Measurements from ENCODE around the gene TRIB2.

TRIB2 gene

DNA sequence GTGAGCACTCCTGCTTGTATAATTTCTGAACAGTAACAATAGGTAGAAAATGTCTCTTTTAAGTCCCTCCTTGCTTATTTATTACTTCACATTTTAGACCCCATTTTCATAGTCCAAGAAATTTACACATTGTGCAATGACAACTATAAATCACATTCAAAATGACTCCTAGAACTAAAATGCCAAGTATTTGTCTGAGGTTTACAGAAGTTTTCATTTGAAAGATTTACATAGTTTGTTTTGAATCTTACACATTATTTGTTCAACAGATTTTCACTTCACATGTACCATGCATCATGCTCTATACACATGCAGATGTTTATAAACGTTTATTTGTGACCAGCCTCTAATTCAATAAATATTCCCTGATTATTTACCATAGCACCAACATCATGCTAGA lies 15.7 kb upstream of the TRIB2 start:
- DNase-seq, result peak; percentile 60

DNA sequence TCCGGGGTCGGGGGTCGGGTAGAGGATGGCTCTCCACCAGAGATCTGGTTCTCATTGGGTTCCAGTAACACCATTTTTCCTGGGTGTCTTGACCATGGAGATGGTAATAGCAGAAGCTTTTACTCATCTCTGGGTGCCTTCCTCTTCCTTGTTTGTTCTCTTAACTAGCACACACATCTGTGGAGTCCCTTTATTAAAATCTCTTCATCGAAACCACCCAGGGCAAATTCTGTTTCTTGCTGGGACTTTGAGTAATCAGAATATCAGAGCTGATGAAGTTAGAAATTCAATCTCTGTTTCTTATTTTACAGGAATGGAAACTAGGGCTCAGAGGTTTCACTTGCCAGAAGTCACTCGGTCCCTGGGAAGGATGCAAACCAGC lies 15.0 kb upstream of the TRIB2 start:
- DNase-seq, result no peak

DNA sequence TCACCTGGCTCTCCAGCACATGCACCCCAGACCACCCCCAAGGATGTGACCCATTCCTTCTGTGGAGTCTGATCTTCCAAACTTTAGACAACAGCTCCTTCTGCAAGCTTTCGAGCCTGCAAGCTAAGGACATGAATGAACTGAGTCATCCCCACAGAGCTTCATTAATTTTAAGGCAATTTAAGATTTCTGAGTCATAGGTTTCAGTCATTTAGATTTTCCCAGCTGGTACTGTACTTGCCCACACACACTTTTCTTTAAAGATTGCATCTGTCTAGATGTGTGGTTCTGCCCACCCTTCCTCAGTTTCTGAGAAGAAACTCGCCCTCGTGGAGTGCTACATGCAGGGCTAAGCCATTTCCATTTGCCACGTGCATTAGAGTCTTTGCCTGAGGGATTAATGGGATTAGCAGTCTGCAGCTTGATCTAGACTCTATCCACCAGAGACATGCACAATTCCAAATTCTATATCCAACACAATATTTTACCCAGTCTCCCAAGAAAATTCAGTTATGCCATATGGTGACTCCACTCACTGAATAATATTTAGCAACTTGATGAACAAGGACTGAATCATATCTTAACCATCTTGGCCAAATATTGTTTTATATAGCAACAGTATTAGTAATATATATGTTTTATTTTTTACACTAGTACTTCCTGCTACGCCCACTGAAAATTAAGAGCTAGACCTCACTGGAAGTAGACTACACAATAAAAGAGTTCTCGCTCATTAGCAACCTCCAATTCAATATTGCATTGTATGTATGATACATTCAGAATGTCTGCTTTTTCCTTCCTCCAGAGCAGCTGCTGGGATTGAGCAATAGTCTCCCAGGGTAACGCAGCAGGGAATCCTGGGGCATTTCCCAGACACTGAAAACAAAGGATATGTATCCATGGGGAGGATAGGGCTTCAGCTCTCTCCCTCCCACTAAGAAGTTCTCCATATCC lies 14.3 kb upstream of the TRIB2 start:
- peak; percentile 94 for DNase-seq

DNA sequence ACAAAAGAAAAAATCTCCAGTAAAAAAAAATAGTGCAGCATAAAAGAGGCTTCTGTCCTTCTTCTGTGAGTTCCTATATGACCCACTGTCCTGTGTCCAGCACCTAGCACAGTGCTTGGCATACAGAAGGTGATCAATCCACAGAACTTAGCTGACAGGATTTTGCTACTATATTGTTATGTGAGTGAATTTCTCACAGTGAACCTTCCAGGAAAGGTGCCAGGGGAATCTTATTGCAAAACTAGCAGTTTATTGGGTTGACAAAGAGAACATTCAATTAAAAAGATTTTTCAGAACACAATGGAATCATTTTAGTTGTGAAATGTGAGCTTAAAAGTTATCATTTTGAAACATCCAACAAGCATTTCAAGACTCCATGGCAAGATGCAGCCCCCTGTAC lies 12.4 kb upstream of the TRIB2 start:
- no peak for DNase-seq

DNA sequence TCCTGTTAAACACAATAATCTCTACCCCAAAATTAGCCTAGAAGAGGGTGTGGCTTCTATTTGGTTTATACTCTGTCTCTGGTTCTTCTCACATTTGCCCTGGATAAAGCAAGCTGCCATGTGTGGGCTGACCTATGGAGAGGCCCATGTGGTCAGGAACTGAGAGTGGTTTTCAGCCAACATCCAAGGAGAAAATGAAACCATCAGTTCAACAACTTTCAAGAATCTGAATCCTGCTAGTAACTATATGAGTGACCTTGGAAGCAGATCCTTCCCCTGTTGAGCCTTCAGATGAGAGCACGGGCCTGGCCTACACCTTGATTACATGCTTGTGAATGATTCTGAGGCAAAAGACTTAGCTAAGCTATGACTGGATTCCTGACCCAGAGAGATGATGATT lies 11.5 kb upstream of the TRIB2 start:
- DNase-seq, result no peak

- no peak for DNase-seq
Observed at GRCh38 chr2:12705742-12706141, 11.0 kb upstream of the TRIB2 start.

GRCh38 chr2:12708508-12709206 lies 8.1 kb upstream of the TRIB2 start:
- no peak for DNase-seq

DNA sequence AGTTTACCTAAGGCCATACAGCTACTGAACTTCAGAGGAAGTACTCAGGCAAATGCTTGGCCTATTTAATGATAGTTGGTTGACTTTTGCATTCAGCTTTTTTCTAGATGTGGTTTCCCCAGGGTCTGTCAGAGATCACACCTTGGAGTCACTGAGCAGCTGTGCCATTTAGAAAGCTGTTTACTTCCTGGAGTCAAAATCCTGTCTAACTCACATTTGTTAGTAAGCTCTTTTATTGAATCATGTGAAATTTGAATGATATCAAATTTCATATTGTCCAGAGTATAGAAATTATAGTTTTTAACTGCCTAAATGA lies 7.6 kb upstream of the TRIB2 start:
- DNase-seq, result no peak

- no peak for DNase-seq
Observed at GRCh38 chr2:12710301-12710700, 6.4 kb upstream of the TRIB2 start.

DNA sequence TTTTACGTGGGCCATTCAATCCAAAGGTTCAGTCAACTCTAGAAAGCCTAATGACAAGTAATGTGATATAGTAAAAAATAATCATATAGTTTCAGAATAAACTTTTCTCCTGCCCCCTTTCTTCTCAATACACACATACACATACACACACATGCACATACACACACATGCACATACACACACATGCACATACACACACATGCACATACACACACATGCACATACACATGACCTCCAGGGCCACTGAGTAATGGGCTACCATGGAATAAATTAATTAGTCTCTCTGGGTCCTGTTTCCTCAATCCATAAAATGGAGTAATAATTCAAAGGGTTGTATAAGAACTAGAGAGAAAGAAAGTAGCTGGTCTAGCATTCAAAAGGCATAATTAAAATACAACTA lies 5.4 kb upstream of the TRIB2 start:
- no peak for DNase-seq

GRCh38 chr2:12712881-12713280 lies 3.9 kb upstream of the TRIB2 start:
- DNase-seq, result peak; percentile 39

DNA sequence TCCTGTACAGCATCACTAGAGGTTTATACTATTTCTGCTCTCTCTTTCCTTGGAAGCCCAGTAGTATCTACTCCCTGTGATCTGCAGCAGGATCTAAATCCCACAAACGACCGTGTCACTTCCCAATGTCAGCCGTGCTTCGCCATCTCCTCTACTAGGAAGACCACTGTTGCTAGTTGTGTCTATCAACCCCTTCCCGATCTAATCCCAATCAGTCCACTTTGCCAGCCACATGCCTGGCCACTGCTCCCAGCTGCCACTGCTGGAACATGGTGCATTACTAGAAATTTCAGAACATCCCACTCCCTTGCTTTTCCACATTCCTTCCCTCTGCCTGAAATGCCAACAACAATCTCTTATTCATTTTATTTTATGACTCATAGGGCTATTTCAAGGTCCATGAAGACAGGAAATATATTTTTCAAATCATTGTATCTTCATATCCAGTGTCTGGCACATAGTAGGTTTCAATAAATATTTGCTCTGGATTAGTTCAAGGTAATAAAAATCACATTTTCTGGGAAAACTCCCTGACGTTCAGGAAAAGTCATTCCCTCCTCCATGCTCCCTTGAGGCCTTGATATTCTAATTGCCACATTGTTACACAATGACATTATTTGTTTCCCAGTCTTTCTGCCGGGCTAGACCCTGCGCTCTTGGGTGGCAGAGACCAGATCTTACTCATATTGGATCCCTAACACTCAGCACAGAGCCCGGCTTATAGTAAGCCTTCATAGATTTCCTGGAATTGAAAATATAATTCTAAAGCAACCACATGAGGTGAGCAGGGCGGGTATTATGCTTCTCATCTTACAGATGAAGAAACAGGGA lies 2.1 kb upstream of the TRIB2 start:
- peak; percentile 47 for DNase-seq

DNA sequence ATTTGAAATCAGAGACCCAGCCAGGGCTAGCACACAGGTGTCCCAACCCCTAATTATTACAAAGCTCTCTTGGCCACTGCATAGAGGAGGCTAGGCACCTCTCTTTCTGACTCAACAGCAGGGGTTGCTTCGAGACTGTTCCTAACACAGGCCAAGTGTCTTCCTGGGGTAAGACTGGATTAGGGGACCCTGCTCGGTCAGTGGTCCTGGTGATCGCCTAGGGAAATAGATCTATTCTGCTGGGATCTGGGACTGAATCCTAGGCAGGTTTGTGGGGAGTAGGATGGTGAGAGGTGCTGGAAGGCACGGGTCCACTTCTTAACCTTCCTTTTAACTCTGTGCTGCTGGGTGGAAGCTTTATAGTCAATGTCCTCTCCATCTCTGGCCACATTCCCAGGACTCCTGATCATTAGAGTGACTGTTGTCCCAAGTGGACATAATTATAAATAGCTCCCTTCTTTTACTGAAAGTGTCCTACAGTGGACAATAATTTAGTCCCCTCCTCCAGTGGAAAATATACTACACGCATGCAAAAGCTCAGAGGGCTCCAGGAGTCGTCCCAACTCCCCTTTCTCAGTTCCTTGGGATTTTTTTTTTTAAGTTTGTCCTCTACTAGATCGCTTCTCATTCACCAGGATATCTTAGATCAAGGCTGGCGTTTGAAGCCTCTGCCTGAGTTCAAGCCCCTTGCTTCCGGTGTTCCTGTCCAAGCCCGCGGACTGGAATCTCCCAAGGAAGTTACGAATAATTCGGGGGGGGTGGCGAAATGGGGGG lies 1.3 kb upstream of the TRIB2 start:
- DNase-seq, result no peak

DNA sequence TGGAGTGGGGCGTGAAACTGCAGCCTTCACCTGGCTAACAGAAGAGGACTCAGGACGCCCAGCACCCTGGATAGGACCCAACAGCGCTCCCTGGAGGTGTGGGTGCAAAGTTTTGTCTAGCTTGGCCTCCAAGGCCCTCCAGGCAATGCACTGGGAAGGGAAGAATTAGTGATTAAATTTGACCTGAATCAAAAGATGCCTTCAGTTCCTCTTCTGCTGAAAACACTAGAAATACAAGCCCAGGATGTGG lies 779 bp upstream of the TRIB2 start:
- peak; percentile 63 for DNase-seq

GRCh38 chr2:12717191-12718014 lies 667 bp downstream of the TRIB2 start:
- peak; percentile 71 for DNase-seq

DNA sequence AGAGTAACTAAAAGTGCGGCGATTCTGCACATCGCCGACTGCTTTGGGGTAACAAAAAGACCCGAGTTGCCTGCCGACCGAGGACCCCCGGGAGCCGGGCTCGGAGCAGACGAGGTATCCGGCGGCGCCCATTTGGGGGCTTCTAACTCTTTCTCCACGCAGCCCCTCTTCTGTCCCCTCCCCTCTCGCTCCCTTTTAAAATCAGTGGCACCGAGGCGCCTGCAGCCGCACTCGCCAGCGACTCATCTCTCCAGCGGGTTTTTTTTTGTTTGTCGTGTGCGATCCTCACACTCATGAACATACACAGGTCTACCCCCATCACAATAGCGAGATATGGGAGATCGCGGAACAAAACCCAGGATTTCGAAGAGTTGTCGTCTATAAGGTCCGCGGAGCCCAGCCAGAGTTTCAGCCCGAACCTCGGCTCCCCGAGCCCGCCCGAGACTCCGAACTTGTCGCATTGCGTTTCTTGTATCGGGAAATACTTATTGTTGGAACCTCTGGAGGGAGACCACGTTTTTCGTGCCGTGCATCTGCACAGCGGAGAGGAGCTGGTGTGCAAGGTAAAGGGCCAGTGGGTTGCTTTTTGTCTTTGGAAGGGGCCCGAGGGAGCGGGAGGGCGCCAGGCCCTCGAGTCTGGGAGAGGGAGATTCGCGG lies 1.4 kb downstream of the TRIB2 start:
- DNase-seq, result peak; percentile 22

GRCh38 chr2:12718711-12719399 lies 2.1 kb downstream of the TRIB2 start:
- DNase-seq, result peak; percentile 18

GRCh38 chr2:12719400-12720277 lies 2.9 kb downstream of the TRIB2 start:
- peak; percentile 77 for DNase-seq

DNA sequence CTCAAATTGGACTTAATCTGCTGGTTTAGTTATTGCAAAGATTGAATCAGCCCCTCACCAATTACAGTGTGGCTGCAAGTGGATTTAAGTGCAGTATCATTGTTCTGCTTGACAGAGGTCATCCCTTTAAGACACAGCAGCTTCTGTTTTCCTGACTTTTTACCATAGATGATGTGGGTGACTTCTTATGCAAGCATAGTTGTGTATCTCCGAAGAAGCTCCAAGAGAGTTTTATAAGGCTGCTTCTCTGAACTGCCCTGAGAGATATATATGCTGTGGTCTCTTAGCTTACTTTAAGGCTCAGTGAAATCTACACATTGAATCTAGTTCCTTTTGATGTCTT lies 3.5 kb downstream of the TRIB2 start:
- no peak for DNase-seq

DNA sequence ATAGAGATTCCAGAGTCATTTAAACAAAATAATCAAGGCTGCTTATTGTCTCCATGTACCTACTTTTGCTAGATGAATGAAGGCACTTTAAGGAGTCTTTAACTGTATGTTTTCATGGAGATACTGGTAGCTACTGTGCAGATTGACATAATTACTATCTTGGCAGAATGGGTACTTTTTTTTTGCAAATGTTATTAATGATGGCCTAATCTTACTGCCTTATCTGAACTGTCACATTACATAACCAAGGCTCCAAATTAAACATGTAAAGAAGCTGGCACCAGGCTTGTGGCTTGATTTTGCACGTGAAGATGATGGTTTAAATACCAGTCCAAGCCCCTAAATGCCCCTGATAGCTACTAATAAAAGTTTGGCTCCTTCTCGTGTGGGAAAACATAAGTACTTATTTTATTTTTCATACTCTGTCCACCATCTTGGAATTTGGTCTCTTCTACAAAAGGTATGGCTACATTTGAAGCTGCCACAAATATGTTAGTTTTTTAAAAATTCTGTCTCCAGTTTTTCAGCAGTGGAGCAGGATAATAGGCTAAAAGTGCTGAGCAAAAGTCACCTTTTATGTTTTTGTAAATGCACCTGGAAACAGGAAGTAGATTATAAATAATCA lies 4.1 kb downstream of the TRIB2 start:
- no peak for DNase-seq
